Measurements from ENCODE around the gene TMEM178B.
"Not testable (repeated sequence)": the region's sequence is repeated elsewhere in the genome, so short reads cannot be mapped to it uniquely, and the experiment has no call there.

Gene TMEM178B

DNA sequence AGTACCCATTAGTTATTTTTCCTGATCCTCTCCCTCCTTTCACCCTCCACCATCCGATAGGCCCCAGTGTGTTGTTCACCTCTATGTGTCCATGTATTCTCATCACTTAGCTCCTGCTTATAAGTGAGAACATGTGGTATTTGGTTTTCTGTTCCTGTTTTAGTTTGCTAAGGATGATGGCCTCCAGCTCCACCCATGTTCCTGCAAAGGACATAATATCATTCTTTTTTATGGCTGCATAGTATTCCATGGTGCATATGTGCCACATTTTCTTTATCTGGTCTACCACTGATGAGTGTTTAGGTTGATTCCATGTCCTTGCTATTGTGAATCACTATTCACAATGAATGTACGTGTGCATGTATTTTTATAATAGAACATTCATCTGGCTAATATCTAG lies 95.3 kb downstream of the TMEM178B start:
- H3K9me3 ChIP-seq (ENCODE audit: control insufficient read depth, insufficient read depth, low read depth, low read length); POLR2A ChIA-PET; H3K27ac ChIP-seq (ENCODE audit: extremely low read depth, low read depth, low read length); CTCF ChIA-PET; H3K4me1 ChIP-seq (ENCODE audit: control insufficient read depth, insufficient read depth, low read length); H3K4me3 ChIP-seq (ENCODE audit: low read depth, low read length); H3K36me3 ChIP-seq (ENCODE audit: control insufficient read depth in 2 of 2, insufficient read depth in 1 of 2, low read length in 2 of 2): not testable (repeated sequence)
- TF ChIP-seq ZNF146 (tag by site-specific recombination; IDR thresholded peaks at IDR 0.05), result peak; percentile 84
- TF ChIP-seq, protein P1, sequence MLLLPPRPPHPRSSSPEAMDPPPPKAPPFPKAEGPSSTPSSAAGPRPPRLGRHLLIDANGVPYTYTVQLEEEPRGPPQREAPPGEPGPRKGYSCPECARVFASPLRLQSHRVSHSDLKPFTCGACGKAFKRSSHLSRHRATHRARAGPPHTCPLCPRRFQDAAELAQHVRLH (tag by site-specific recombination; IDR thresholded peaks at IDR 0.05), result peak; percentile 78

GRCh38 chr7:141175728-141176127 lies 101.9 kb downstream of the TMEM178B start:
- CTCF ChIA-PET; H3K9me3 ChIP-seq (ENCODE audit: control insufficient read depth, insufficient read depth, low read depth, low read length); H3K27ac ChIP-seq (ENCODE audit: extremely low read depth, low read depth, low read length); H3K4me1 ChIP-seq (ENCODE audit: control insufficient read depth, insufficient read depth, low read length); H3K4me3 ChIP-seq (ENCODE audit: low read depth, low read length); POLR2A ChIA-PET; H3K36me3 ChIP-seq (ENCODE audit: control insufficient read depth in 2 of 2, insufficient read depth in 1 of 2, low read length in 2 of 2): not testable (repeated sequence)

DNA sequence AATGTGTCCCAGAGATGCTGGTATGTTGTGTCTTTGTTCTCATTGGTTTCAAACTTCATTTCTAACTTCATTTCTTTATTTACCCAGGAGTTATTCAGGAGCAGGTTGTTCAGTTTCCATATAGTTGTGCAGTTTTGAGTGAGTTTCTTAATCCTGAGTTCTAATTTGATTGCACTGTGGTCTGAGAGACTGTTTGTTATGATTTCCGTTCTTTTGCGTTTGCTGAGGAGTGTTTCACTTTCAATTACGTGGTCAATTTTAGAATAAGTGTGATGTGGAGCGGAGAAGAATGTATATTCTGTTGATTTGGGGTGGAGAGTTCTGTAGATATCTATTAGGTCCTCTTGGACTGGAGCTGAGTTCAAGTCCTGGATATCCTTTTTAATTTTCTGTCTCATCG lies 103.3 kb downstream of the TMEM178B start:
- H3K4me3 ChIP-seq (ENCODE audit: low read depth, low read length); H3K9me3 ChIP-seq (ENCODE audit: control insufficient read depth, insufficient read depth, low read depth, low read length); H3K27ac ChIP-seq (ENCODE audit: extremely low read depth, low read depth, low read length); H3K36me3 ChIP-seq (ENCODE audit: control insufficient read depth in 2 of 2, insufficient read depth in 1 of 2, low read length in 2 of 2); POLR2A ChIA-PET; H3K4me1 ChIP-seq (ENCODE audit: control insufficient read depth, insufficient read depth, low read length); CTCF ChIA-PET: not testable (repeated sequence)

GRCh38 chr7:141178486-141179135 lies 104.7 kb downstream of the TMEM178B start:
- Histone ChIP-seq H3K4me3 (ENCODE audit: low read depth, low read length) (no peak overlapping the region), H3K4me1 (ENCODE audit: control insufficient read depth, insufficient read depth, low read length) (no peaks in the 10 kb centered on the region), H3K9me3 (ENCODE audit: control insufficient read depth, insufficient read depth, low read depth, low read length) (no peaks in the 10 kb centered on the region), H3K27ac (ENCODE audit: extremely low read depth, low read depth, low read length) (no peak overlapping the region), H3K36me3 (ENCODE audit: control insufficient read depth in 2 of 2, insufficient read depth in 1 of 2, low read length in 2 of 2) (no peaks in the 10 kb centered on the region)
- ChIA-PET POLR2A (no interaction called here), CTCF (no interaction called here)
- TF ChIP-seq ZNF776 (tag by site-specific recombination; IDR thresholded peaks at IDR 0.05; ENCODE audit: borderline replicate concordance) (no peak), ZNF560 (tag by site-specific recombination; IDR thresholded peaks at IDR 0.05; ENCODE audit: borderline replicate concordance) (no peak), ZNF37A (tag by site-specific recombination; IDR thresholded peaks at IDR 0.05) (no peak), ZBTB49 (tag by site-specific recombination; IDR thresholded peaks at IDR 0.05; ENCODE audit: low read depth) (no peak), ZSCAN23 (tag by site-specific recombination; IDR thresholded peaks at IDR 0.05) (no peak)

DNA sequence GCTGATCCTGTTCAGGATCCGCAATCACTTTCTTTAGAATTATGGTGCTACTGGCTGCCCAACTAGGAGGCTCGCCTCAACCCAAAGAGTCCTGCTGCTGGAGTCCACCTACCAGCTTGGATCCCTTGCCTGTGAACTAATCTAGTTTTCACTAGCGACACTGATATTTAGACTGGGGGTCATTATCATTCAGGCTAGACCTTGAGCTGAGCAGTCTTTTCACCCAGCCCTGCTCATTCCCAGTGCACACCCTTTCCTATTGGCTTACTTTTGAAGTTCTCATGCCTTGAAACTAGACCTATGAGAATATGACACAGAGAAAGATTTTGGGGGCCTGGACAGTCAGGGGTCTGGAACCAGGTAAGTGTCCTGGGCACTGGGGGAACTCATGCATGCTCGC lies 107.9 kb downstream of the TMEM178B start:
- ChIA-PET POLR2A (no interaction called here), CTCF (no interaction called here)
- TF ChIP-seq ZNF514 (tag by site-specific recombination; IDR thresholded peaks at IDR 0.05) (no peak), ZNF639 (tag by site-specific recombination; IDR thresholded peaks at IDR 0.05) (no peak), ZNF660 (tag by site-specific recombination; IDR thresholded peaks at IDR 0.05) (no peak), GFI1B (tag by site-specific recombination; IDR thresholded peaks at IDR 0.05) (no peak), ZBTB10 (tag by site-specific recombination; IDR thresholded peaks at IDR 0.05) (no peak), ZNF416 (tag by site-specific recombination; IDR thresholded peaks at IDR 0.05) (no peak)

More for the DNA sequence above, 107.9 kb downstream of the TMEM178B start:
- H3K9me3 ChIP-seq (ENCODE audit: control insufficient read depth, insufficient read depth, low read depth, low read length), result no peaks in the 10 kb centered on the region
- no peaks in the 10 kb centered on the region for H3K4me1 ChIP-seq (ENCODE audit: control insufficient read depth, insufficient read depth, low read length)
- no peak overlapping the region for H3K4me3 ChIP-seq (ENCODE audit: low read depth, low read length)
- H3K36me3 ChIP-seq (ENCODE audit: control insufficient read depth in 2 of 2, insufficient read depth in 1 of 2, low read length in 2 of 2), result no peaks in the 10 kb centered on the region
- no peak overlapping the region for H3K27ac ChIP-seq (ENCODE audit: extremely low read depth, low read depth, low read length)
